Mucosa of gallbladder (tissue), 1 donor: ENCODE data around the gene ITCH. TPM values are rescaled to one million over a fixed set of nuclear protein-coding genes. Genes with fewer than 3 reads are reported as not detected.
"Not testable (repeated sequence)": the region's sequence is repeated elsewhere in the genome, so short reads cannot be mapped to it uniquely, and the experiment has no call there.

Experiments
- DNase-seq: peaks from one replicate; pipeline ENCODE4 v3.0.0-alpha.2; 2020; ENCODE audit warnings: low spot score
- total RNA-seq: library from RNA; stranded (reverse); gene quantifications from one replicate; pipeline ENCODE4 v1.2.1, GENCODE V29; 2021
- donor health status: DM: no; HTN: no; CAD: no.

Gene ITCH
- total RNA-seq, 1 donor from 2014 or later, result 46.2 TPM

DNA sequence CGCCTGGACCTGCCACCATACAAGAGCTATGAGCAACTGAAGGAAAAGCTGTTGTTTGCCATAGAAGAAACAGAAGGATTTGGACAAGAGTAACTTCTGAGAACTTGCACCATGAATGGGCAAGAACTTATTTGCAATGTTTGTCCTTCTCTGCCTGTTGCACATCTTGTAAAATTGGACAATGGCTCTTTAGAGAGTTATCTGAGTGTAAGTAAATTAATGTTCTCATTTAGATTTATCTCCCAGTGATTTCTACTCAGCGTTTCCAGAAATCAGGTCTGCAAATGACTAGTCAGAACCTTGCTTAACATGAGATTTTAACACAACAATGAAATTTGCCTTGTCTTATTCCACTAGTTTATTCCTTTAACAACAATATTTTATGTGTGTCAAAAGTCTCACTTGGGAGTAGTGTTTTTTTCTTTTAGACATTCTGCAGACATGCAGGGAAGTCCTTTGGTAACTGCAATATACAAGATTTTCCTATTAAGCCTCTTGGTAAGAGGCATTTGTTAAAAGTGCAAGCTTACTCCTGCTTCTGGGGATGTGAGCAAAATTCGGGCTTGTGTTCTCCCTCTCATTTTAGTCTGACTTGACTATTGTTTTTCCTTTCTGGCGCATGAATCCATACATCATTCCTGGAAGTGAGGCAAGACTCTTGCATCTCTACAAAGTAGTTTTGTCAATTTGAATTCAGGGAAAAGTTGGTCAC, 144.8 kb downstream of the ITCH start:
- DNase-seq, result no peak

DNA sequence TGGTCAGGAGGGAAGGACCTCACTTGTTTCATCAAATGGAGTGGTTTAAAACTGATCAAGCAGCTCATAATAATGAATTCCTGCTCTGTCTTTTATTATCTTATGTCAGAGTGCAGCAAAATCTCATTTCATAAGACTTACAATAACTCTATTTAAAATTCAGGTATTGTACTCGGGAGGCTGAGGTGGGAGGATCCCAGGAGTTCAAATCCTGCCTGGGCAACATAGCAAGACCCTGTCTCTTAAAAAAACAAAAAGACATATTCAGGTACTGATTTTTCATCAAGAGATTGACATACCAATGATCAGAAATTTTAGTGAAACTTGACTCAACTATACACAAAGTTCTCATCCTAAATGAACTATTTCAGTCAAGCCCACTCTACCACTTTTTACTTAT, 147.5 kb downstream of the ITCH start:
- no peak for DNase-seq

DNA sequence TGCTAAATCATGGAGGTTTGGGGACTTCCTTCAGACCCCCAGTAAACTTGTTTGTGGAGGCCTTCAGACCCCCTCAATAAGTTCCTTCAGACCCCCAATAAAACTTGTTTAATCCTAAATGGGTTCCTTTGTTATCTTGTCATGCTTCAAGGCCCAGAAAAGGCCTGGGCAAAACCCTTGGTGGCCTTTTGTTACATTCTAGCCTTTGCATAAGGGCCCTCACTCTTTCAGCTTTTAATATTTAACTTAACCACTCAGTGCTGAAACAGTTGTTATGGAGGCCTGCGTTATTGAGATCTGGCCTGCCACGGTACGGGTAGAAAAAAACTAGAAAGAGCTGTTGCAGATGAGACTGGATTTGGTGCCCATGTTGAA, 148.8 kb downstream of the ITCH start:
- no peak for DNase-seq

GRCh38 chr20:34512266-34512954, 149.3 kb downstream of the ITCH start:
- DNase-seq, result no peak

GRCh38 chr20:34512955-34513419, 149.9 kb downstream of the ITCH start:
- no peak for DNase-seq

DNA sequence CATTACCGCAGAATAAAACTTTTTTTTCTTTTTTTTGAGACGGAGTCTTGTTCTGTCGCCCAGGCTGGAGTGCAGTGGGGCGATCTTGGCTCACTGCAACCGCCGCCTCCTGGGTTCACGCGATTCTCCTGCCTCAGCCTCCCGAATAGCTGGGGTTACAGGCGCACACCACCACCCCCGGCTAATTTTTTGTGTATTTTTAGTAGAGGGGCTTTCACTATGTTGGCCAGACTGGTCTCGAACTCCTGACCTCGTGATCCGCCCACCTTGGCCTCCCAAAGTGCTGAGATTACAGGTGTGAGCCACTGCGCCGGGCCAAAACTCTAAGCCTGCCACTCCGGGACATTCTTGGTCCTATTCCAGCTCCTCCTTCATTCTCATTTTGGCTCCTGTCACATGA, 151.0 kb downstream of the ITCH start:
- not testable (repeated sequence) for DNase-seq

DNA sequence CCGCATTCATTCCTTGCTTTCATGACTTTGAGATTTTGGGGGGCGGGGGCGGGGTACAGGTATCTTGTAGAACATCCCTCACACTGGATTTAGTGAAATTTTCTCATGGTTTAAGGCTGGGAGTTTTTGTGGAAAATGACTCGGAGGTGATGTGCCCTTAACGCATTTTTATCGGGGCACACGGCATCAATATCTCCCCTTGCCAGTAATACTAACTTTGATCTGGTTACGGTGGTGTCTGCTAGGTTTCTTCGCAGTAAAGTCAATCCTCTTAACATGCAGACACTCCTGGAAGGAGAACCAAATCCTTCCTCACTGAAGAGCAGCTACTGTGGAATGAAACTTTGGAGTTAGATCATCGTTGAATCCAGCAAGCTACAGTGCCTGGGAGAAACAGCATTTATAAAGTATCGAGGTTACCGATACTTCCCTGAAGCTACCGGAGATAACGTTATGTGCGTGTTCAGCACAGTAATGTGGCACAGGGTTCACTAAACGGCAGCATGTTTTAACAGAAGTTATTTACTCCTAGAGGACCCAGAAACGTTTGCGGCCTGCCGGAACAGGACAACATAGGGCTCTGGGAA, 151.9 kb downstream of the ITCH start:
- no peak for DNase-seq

- DNase-seq, result peak; percentile 58
These were observed 152.6 kb downstream of the ITCH start for GRCh38 chr20:34515484-34516246.

DNA sequence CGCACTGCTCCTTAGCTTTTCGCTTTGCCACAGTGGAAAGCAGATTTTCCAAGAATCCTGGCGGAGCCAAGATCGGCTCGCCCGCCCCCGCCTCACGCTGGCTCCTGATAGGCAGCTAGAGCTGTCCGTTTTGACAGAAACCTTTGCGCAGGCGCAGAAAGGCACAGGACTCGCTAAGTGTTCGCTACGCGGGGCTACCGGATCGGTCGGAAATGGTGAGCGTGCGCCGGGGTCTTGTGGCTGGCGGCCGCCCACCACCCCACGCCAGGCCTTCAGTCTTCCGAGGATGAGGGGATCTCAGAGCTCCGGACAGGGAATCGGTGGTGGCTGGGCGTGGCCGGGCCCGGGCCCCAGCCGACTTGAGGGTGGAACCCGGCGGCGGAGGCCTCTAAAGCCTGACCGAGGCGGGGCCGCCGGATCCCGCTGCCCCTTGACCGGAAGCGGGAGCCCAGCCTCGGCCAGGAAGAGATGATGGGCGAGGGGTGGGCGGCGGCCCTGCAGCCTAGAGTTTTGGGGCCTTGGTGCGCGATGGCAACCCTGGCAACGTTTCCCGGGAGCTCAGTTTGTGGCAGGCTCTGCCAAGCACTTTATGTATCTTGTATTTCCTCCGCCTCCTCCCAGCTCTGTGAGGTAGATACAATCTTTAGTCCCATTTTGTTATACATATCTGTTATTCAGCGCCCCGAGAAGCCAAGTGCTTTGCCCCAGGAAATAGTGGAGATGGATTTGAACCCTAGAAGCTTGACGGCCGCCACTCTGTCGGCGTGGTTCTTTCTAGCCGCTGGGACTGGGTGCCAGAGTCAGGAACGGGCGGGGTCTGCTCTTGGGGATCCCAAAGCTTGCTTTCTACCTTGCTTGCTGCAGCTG, 153.4 kb downstream of the ITCH start, which contains the start of gene DYNLRB1:
Gene DYNLRB1, plus strand, starts transcription at position 176 of the 867 bp plus-strand sequence. Its CDS starts 37 bp downstream, at position 213.
- peak; percentile 98 for DNase-seq

GRCh38 chr20:34517114-34517505, 154.0 kb downstream of the ITCH start:
- DNase-seq, result no peak

- DNase-seq, result not testable (repeated sequence)
These were observed 155.8 kb downstream of the ITCH start for GRCh38 chr20:34518863-34519262.

DNA sequence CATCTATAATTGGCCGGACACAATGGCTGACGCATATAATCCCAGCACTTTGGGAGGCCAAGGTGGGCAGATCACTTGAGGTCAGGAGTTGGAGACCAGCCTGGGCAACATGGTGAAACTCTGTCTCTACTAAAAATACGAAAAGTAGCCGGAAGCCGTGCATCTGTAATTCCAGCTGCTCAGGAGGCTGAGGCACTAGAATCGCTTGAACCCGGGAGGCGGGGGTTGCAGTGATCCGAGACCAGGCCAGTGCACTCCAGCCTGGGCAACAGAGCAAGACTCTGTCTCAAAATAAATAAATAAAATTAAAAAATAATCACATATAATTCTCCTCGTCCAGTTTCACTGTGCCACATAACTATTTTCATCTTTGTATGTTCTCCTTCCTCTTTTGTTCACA, 156.8 kb downstream of the ITCH start:
- DNase-seq, result not testable (repeated sequence)

DNA sequence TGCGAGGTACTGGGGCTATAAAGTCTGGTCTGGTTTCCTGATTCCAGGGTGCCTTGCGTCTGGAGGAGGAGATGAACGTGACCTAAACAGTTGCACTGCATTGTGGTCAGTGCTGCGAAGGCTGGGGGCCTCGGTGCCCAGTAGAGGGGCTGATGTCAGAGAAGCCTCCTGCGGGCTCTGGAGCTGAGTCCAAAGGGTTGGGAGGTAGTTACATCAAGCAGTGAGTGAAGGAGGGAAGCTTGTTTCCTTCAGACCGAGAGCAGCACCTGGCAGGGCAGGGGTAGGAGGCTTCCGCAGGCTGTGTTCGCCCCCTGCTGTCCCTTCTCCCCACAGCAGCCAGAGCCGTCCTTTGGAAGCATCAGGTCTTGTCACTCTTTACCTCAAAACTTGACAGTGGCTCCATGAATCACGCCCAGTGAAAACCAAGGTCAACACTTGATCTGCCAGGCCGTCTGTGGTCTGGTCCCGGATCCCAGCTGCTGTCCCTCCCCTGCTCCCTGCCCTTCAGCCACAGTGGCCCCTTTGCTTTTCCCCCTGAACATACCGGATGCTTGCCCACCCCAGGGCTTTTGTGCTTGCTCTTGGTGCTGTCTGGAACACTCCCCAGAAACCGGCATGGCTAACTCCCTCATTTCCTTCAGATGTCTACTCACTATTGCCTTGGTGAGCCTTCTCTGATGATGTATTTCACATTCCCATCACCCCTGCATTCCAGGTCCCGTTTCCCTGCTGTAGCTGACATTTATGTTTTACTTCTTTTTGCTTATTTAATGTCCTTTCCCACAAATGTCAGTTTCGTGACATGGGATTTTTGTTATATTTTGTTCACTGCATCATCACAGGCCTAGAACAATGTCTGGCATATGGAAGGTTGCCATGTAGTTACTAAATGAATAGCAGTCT, 160.1 kb downstream of the ITCH start:
- peak; percentile 28 for DNase-seq

GRCh38 chr20:34524426-34524825, 161.4 kb downstream of the ITCH start:
- no peak for DNase-seq

GRCh38 chr20:34525342-34525708, 162.3 kb downstream of the ITCH start:
- no peak for DNase-seq

DNA sequence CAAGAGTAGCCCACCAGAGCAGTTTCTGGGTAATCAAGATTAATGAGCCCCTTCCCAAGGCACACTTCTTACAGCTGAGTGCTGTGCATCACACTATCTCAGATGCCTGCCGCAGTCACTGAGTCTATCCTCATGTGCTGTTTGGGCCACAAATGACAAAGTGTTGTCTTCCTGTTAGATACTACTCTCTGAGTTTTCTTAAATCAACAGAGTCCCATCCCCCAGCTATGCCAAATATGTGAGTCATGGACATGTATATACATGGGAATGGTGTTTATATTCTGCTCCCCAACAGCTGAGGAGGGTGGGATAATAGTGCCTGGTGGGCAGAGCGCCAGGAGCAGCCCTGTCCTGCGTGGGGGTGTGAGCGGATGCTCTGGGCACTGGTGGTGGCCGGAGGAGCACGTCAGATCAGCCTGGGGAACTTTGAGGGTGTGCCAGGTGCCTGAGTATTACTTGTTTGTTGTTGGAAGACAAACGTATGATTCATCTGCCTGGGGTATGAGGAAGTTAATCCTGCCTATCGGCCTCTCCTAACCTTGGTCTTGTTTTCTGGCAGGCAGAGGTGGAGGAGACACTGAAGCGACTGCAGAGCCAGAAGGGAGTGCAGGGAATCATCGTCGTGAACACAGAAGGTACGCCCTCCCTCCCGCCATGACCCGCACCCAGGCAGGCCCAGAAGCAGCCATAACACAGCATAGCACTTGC, 162.8 kb downstream of the ITCH start:
- peak; percentile 90 for DNase-seq

DNA sequence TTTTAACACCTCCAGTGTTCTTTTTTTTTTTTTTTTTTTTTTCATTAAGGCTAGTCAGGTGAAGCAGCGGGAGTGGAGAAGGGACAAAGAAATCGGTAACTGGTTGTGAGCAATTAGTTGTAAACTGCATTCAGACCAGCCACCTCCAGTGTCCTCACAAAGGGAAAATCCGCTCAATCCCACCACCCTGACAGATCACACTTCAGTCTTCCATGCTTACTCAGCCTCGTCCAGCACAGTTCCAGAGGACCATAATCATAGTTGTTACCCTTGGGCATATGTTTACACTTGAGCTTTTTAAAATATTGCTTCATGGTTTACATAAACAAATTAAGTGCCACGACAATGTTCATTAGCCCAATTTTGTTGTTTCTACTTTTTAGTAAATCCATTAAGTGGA, 163.4 kb downstream of the ITCH start:
- DNase-seq, result no peak

- DNase-seq, result no peak
These were observed 163.9 kb downstream of the ITCH start for GRCh38 chr20:34527016-34527415.

DNA sequence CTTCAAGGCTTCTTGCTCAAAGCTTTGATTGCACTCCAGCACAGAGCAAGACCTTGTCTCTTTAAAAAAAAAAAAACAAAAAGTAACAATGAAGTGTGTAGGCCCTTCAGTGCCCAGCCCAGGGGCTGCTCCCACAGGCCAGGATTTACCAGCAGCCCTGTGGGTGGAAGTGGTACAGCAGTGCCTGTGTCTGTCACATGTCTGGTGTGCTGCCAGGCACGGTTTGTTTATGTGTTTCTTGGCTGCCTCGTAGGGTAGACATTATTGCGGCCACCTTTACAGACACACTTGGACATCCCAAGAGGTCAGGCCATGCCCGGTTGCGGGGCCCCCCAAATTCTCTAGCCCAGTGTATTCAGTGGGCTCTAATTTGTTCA, 165.8 kb downstream of the ITCH start:
- peak; percentile 26 for DNase-seq

DNA sequence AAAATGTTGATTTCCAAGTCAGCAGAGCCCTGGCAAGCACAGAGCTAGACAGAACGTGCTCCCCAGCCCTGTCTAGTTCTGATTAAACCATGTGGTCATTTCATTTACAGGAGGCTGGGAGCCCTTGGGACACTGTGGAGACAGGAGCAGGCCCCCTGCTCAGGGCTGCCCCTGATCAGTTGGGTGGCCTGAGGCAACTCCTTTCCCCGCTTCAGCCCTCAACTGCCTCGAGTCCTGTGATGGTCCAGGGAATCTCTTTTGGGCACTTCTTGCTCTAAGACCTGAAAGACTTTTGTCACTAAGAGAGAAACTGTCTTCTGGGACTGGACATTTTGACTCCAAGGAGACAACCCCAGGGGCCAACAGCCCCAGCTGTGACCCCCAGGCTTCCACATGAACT, 166.7 kb downstream of the ITCH start:
- no peak for DNase-seq
